Measurements from ENCODE around the gene IL6. TPM values are rescaled to one million over a fixed set of nuclear protein-coding genes. Genes with fewer than 3 reads are reported as not detected.
A peak's percentile ranks its signal among the peaks of the same experiment; 100 is the strongest.
"Not testable (repeated sequence)": the region's sequence is repeated elsewhere in the genome, so short reads cannot be mapped to it uniquely, and the experiment has no call there.

The IL6 gene
- 0.41 TPM in 1 of 2 replicates, not detected in the other for total RNA-seq (2014; rRNA removed; shearing (Covaris generic))

GRCh38 chr7:22726907-22727713 lies at the start of gene IL6:
TSS of gene IL6 (plus strand) at chr7:22727200. CDS start at chr7:22727263, 63 bp downstream.
- Histone ChIP-seq H3K4me1 (peaks cover 13% of the 10 kb centered on the region; the same call in 1 of the 2 replicates), H3K4me3 (peak within 1 kb of the TSS; percentile 19), H3K27ac (no peak within 1 kb of the TSS), H3K9me3 (replicated peaks) (no peaks in the 10 kb centered on the region), H3K27me3 (no peaks in the 10 kb centered on the region), H3K36me3 (no peaks in the 10 kb centered on the region)
- DNase-seq: peak; percentile 94 to 96

GRCh38 chr7:22677263-22677662 lies 49.7 kb upstream of the IL6 start:
- not testable (repeated sequence) for H3K9me3 ChIP-seq (replicated peaks); H3K4me3 ChIP-seq; DNase-seq; H3K36me3 ChIP-seq; H3K4me1 ChIP-seq; H3K27ac ChIP-seq; H3K27me3 ChIP-seq

- H3K27ac ChIP-seq: no peak overlapping the region
- no peak overlapping the region for H3K4me3 ChIP-seq
- H3K9me3 ChIP-seq (replicated peaks): no peaks in the 10 kb centered on the region; the same call in 1 of the 2 replicates
- 0 out of 2 replicates have a peak, but pooled peaks cover 4% of the 10 kb centered on the region for H3K27me3 ChIP-seq
- H3K36me3 ChIP-seq: no peaks in the 10 kb centered on the region
- H3K4me1 ChIP-seq: no peaks in the 10 kb centered on the region
- no peak for DNase-seq
Observed at GRCh38 chr7:22677680-22678079, 49.3 kb upstream of the IL6 start.

GRCh38 chr7:22680482-22680911 lies 46.5 kb upstream of the IL6 start:
- H3K36me3 ChIP-seq: no peaks in the 10 kb centered on the region
- H3K9me3 ChIP-seq (replicated peaks): no peaks in the 10 kb centered on the region; the same call in 1 of the 2 replicates
- 0 out of 2 replicates have a peak, but pooled peaks cover 4% of the 10 kb centered on the region for H3K27me3 ChIP-seq
- no peak for DNase-seq
- H3K4me3 ChIP-seq: no peak overlapping the region
- no peaks in the 10 kb centered on the region for H3K4me1 ChIP-seq
- H3K27ac ChIP-seq: no peak overlapping the region

- no peak for DNase-seq
- Histone ChIP-seq H3K9me3 (replicated peaks) (no peaks in the 10 kb centered on the region; the same call in 1 of the 2 replicates), H3K27me3 (0 out of 2 replicates have a peak, but pooled peaks cover 4% of the 10 kb centered on the region), H3K27ac (no peak overlapping the region), H3K36me3 (no peaks in the 10 kb centered on the region), H3K4me3 (no peak overlapping the region), H3K4me1 (no peaks in the 10 kb centered on the region)
Observed at GRCh38 chr7:22681312-22681711, 45.7 kb upstream of the IL6 start.

- H3K27me3 ChIP-seq: 0 out of 2 replicates have a peak, but pooled peaks cover 4% of the 10 kb centered on the region
- no peak overlapping the region for H3K27ac ChIP-seq
- H3K9me3 ChIP-seq (replicated peaks): no peaks in the 10 kb centered on the region; the same call in 1 of the 2 replicates
- no peak overlapping the region for H3K4me3 ChIP-seq
- no peaks in the 10 kb centered on the region for H3K36me3 ChIP-seq
- no peak for DNase-seq
- H3K4me1 ChIP-seq: no peaks in the 10 kb centered on the region
Observed at GRCh38 chr7:22681852-22682657, 44.9 kb upstream of the IL6 start.

- H3K4me1 ChIP-seq: no peaks in the 10 kb centered on the region
- H3K27me3 ChIP-seq: 0 out of 2 replicates have a peak, but pooled peaks cover 4% of the 10 kb centered on the region
- H3K36me3 ChIP-seq: no peaks in the 10 kb centered on the region
- no peak overlapping the region for H3K4me3 ChIP-seq
- H3K27ac ChIP-seq: no peak overlapping the region
- DNase-seq: no peak
- no peaks in the 10 kb centered on the region; the same call in 1 of the 2 replicates for H3K9me3 ChIP-seq (replicated peaks)
Observed at GRCh38 chr7:22683379-22683778, 43.6 kb upstream of the IL6 start.

GRCh38 chr7:22686620-22687019 lies 40.4 kb upstream of the IL6 start:
- Histone ChIP-seq H3K4me1 (no peaks in the 10 kb centered on the region), H3K36me3 (no peaks in the 10 kb centered on the region), H3K9me3 (replicated peaks) (no peaks in the 10 kb centered on the region), H3K4me3 (no peak overlapping the region), H3K27ac (no peak overlapping the region), H3K27me3 (no peaks in the 10 kb centered on the region)
- DNase-seq: no peak

- no peak overlapping the region for H3K4me3 ChIP-seq
- no peaks in the 10 kb centered on the region for H3K9me3 ChIP-seq (replicated peaks)
- no peaks in the 10 kb centered on the region for H3K27me3 ChIP-seq
- DNase-seq: no peak
- H3K4me1 ChIP-seq: no peaks in the 10 kb centered on the region
- no peaks in the 10 kb centered on the region for H3K36me3 ChIP-seq
- H3K27ac ChIP-seq: no peak overlapping the region
Observed at GRCh38 chr7:22688084-22688483, 38.9 kb upstream of the IL6 start.

GRCh38 chr7:22688934-22689333 lies 38.1 kb upstream of the IL6 start:
- not testable (repeated sequence) for H3K27me3 ChIP-seq; DNase-seq; H3K4me1 ChIP-seq; H3K27ac ChIP-seq; H3K9me3 ChIP-seq (replicated peaks); H3K4me3 ChIP-seq; H3K36me3 ChIP-seq

- no peak overlapping the region for H3K4me3 ChIP-seq
- no peak overlapping the region for H3K27ac ChIP-seq
- H3K4me1 ChIP-seq: no peaks in the 10 kb centered on the region
- no peaks in the 10 kb centered on the region for H3K27me3 ChIP-seq
- H3K36me3 ChIP-seq: no peaks in the 10 kb centered on the region
- no peaks in the 10 kb centered on the region for H3K9me3 ChIP-seq (replicated peaks)
- DNase-seq: no peak
Observed at GRCh38 chr7:22694597-22695207, 32.3 kb upstream of the IL6 start.

GRCh38 chr7:22695476-22696132 lies 31.4 kb upstream of the IL6 start:
- no peaks in the 10 kb centered on the region for H3K36me3 ChIP-seq
- H3K27ac ChIP-seq: no peak overlapping the region
- H3K27me3 ChIP-seq: no peaks in the 10 kb centered on the region
- H3K4me3 ChIP-seq: no peak overlapping the region
- no peak for DNase-seq
- no peaks in the 10 kb centered on the region for H3K4me1 ChIP-seq
- no peaks in the 10 kb centered on the region for H3K9me3 ChIP-seq (replicated peaks)

GRCh38 chr7:22696541-22697228 lies 30.3 kb upstream of the IL6 start:
- Histone ChIP-seq H3K27ac (no peak overlapping the region), H3K36me3 (no peaks in the 10 kb centered on the region), H3K9me3 (replicated peaks) (no peaks in the 10 kb centered on the region), H3K4me1 (no peaks in the 10 kb centered on the region), H3K27me3 (no peaks in the 10 kb centered on the region), H3K4me3 (no peak overlapping the region)
- DNase-seq: no peak

- DNase-seq: no peak
Observed at GRCh38 chr7:22697322-22697859, 29.6 kb upstream of the IL6 start.

More at GRCh38 chr7:22697322-22697859, 29.6 kb upstream of the IL6 start:
- Histone ChIP-seq H3K27me3 (no peaks in the 10 kb centered on the region), H3K4me1 (no peaks in the 10 kb centered on the region), H3K36me3 (no peaks in the 10 kb centered on the region), H3K27ac (no peak overlapping the region), H3K4me3 (no peak overlapping the region), H3K9me3 (replicated peaks) (no peaks in the 10 kb centered on the region)

Measured in SJCRH30 (cell line).